ENCODE measurements around the gene ZNF524. TPM values are rescaled to one million over a fixed set of nuclear protein-coding genes. Genes with fewer than 3 reads are reported as not detected.
A peak's percentile ranks its signal among the peaks of the same experiment; 100 is the strongest.

The ZNF524 gene
- total and polyA plus RNA-seq, 9 of the 15 experiments (the other 6 are each of a cell fraction or from before 2014, with no cell fraction given), result 0.08 to 15.6 (median 2.9) TPM

DNA sequence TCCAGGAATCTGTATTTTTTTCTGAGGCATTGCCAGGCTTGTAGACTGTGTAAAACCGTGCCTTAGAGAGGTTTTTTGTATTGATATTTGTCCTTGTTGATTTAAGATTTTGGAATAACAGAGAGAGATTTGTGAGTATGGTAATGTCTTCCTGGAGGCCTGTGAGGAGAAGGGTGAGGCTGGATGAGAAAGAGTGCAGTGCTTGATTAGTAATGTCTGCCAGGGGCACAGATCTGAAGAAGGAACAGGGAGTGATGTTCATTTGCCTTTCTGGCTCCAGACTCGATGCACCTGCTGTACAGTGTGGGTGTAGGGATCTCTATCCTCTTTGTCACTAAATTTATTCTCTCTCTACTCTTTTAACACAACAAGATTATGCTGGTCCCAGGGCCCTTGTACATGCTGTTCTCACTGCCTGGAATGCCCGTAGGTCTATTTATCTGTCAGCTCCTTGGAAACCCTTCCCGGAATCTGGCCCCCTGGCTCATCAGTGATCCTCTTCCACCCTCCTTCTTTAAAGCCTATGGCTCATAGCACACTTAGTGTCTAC is 5.0 kb upstream of the ZNF524 start (continued):
- TF ChIP-seq, protein P1, sequence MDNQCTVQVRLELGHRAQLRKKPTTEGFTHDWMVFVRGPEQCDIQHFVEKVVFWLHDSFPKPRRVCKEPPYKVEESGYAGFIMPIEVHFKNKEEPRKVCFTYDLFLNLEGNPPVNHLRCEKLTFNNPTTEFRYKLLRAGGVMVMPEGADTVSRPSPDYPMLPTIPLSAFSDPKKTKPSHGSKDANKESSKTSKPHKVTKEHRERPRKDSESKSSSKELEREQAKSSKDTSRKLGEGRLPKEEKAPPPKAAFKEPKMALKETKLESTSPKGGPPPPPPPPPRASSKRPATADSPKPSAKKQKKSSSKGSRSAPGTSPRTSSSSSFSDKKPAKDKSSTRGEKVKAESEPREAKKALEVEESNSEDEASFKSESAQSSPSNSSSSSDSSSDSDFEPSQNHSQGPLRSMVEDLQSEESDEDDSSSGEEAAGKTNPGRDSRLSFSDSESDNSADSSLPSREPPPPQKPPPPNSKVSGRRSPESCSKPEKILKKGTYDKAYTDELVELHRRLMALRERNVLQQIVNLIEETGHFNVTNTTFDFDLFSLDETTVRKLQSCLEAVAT (IDR thresholded peaks at IDR 0.05), result peak in 1 of 2 experiments; percentile 93; a peak in 2 of 4 replicates
- TF ChIP-seq MTA3 (IDR thresholded peaks at IDR 0.05; ENCODE audit: borderline replicate concordance) (no peak), SP2 (IDR thresholded peaks at IDR 0.05; ENCODE audit: extremely low read depth, low read depth, low read length, poor library complexity, severe bottlenecking) (no peak), ZKSCAN8 (CRISPR knock-in tag; IDR thresholded peaks at IDR 0.05) (no peak), ZNF174 (CRISPR knock-in tag; IDR thresholded peaks at IDR 0.05) (no peak), HNRNPL (IDR thresholded peaks at IDR 0.05; ENCODE audit: low read depth, low read length) (no peak)
- TF ChIP-seq, protein P2, sequence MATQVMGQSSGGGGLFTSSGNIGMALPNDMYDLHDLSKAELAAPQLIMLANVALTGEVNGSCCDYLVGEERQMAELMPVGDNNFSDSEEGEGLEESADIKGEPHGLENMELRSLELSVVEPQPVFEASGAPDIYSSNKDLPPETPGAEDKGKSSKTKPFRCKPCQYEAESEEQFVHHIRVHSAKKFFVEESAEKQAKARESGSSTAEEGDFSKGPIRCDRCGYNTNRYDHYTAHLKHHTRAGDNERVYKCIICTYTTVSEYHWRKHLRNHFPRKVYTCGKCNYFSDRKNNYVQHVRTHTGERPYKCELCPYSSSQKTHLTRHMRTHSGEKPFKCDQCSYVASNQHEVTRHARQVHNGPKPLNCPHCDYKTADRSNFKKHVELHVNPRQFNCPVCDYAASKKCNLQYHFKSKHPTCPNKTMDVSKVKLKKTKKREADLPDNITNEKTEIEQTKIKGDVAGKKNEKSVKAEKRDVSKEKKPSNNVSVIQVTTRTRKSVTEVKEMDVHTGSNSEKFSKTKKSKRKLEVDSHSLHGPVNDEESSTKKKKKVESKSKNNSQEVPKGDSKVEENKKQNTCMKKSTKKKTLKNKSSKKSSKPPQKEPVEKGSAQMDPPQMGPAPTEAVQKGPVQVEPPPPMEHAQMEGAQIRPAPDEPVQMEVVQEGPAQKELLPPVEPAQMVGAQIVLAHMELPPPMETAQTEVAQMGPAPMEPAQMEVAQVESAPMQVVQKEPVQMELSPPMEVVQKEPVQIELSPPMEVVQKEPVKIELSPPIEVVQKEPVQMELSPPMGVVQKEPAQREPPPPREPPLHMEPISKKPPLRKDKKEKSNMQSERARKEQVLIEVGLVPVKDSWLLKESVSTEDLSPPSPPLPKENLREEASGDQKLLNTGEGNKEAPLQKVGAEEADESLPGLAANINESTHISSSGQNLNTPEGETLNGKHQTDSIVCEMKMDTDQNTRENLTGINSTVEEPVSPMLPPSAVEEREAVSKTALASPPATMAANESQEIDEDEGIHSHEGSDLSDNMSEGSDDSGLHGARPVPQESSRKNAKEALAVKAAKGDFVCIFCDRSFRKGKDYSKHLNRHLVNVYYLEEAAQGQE (IDR thresholded peaks at IDR 0.05; ENCODE audit: borderline replicate concordance), result peak; percentile 8; the same call in 1 of the 2 replicates
- TF ChIP-seq, protein P2 (CRISPR knock-in tag; IDR thresholded peaks at IDR 0.05; ENCODE audit: low read depth), result no peak
